CD1c-positive myeloid dendritic cell (primary cell): ENCODE results near the gene SMCHD1.

Experiments used
- DNase-seq: peaks from one replicate; pipeline ENCODE4 v3.0.0-alpha.2; 2016; ENCODE audit errors: extremely low spot score

SMCHD1 gene

DNA sequence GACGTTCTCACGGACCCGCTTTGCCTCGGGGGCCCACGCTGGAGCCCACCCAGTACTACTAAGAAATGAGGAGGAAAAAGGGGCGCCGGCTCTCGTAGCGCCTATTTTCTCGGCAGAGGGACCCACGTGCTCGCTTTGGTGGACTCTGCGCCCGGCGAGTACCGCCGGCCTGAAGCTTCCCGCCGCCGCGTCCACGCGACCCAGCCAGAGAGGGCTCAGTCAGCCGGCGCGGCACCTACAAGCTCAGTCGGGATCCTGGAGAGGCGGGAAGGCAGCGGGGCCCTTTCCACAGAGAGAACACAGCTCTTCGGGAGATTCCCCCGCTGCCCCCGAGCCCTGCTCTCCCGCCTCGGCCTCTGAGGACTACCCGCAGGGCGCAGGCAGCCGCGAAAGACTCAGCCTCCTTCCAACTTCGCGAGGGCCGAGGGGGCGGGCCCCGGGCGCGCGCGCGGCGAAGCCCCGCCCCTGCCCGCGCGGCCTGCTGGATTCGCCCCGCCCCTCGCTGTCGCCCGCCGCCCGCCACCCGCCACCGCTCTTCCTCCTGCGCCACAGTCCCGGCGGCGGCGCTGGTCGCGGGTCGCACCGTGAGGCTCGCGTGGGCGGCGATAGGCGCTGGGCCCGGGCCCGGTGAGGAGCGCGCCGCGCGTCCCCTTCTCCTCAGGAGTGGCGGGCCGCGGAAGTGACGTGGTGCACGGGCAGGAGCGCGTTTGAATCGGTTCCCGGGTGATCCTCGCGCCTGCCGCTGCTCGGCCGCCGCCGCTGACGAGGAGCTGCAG, at the start of gene SMCHD1:
Gene SMCHD1 (plus strand): TSS at position 549 of the 776 bp plus-strand sequence. CDS start 350 bp downstream, outside the sequence.
- peak; percentile 95 for DNase-seq

DNA sequence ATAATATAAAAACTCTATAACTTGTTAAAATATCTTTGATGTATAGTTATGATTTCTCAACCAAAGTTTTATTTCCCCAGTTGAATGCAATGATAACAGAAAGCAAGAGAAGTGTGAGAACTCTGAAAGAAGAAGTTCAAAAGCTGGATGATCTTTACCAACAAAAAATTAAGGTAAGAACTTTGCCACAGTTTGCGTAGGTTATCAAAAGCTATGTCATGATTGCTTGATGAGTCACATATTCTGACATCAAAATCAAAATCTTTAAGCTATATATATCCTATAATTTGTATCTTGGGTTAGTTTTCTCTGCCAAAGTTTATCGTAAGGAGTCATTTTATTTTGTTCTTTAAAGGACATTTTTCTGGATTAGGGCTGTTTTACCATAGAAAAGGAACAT, 49.2 kb upstream of the SMCHD1 start:
- peak; percentile 36 for DNase-seq

- no peak for DNase-seq
Observed at GRCh38 chr18:2609604-2610003, 45.9 kb upstream of the SMCHD1 start.

DNA sequence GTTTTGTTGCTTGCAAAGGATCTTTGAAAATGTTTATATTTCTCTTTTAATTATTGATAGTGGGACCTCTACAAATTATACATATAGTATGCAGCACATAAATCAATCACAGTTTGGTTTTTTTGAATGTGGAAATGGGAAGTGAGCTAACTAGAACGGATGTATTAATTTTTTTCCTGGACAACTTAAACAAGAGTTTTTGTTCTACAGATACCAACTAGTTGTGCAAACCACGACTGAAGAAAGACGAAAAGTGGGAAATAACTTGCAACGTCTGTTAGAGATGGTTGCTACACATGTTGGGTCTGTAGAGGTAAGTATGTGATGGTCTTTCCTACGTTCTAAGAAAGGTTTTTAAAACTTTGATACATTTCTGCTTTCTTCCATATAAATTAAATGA, 45.0 kb upstream of the SMCHD1 start:
- DNase-seq, result no peak

DNA sequence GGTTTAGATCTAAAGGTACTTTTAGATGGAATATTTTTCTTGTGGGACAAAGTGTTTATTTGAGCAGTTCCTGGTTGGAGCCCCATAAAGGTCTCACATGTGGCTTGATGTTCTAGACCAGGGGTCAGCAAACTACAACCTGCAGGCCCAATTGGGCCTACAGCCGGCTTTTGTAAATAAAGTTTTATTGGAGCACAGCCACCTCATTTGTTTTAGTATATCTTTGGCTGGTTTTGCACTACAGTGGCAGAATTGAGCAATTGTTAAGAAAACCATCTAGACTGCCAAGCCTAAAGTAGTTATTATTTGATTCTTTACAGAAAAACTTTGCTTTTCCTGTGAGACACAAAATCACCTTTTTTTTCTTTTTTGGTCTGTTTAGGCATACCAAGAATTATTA, 42.5 kb upstream of the SMCHD1 start:
- no peak for DNase-seq

- no peak for DNase-seq
Observed at GRCh38 chr18:2617401-2617998, 38.0 kb upstream of the SMCHD1 start.

GRCh38 chr18:2618009-2618408, 37.5 kb upstream of the SMCHD1 start:
- DNase-seq, result no peak

DNA sequence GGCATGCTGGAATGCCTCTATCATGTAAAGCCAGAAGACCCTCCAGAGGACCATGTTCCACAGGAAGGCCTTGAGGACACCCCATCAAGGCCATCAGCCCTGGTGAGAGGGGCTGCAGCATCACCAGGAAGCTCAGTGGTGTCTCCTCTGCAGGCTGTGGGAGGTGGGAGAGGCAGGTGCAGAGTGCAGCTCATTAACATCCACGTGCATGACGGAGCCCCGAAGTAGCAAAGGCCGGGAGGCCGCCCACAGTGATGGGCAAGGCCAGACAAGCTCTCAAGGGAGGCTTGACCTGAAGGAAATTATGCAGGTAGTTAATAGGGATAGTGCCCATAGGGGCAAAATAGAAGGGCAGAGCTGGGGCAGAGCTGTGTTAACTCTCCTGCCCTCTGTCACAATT, 30.3 kb upstream of the SMCHD1 start:
- DNase-seq, result no peak

DNA sequence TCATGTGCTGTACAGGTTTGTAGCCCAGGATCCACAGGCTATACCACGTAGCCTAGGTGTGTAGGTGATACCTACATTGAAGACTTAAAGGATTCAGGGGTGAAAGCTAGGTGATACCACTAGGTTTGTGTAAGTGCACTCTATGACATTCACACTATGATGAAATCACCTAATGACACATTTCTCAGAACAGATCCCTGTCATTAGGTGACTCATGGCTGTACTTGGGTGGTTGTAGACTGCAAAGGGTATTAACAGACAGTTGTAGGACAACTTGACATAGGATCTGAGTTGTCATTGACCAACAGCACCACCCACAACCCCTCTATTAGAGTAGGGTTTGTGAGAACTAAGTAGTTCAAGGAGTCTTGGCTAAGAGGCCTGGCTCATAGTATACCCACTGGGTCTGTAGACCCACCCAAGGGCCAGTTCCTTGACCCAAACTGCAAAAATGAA, 27.7 kb upstream of the SMCHD1 start:
- DNase-seq, result peak; percentile 62

DNA sequence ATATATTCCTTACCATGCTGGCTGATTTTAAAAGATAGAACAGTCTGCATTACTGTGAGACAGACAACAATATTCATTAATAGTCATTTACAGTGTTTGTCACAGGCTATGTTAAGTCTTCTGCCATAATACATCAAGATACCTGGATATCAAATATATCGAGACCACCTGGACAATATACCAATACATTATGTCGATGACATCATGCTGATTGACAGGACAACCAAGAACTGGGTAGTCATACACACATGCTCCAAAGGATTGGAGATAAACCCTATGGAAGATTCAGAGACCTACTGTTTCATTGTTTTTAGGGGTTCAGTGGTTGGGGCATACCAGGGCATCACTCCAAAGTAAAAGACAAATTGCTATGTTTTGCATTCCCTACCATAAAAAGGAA, 26.5 kb upstream of the SMCHD1 start:
- no peak for DNase-seq

GRCh38 chr18:2635586-2635985, 19.9 kb upstream of the SMCHD1 start:
- no peak for DNase-seq

- no peak for DNase-seq
Observed at GRCh38 chr18:2636126-2636631, 19.3 kb upstream of the SMCHD1 start.

DNA sequence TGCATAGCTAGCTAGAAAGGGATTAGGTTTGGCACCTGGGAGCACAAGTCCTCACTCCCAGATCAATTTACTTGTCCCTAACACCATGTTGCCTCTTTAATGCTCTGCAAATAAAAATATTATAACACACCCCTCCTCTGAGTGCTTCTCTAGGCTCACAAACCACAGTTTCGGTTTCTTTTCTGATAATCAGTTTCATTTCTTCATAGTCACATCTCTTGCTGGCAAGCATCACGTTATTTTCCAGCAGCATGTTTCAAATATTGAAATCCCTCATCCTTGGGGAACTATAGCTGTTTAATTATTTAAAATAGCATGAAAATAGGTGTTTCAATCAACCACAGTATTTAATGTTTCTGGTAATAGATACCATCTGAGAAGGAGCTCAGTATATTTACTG, 13.9 kb upstream of the SMCHD1 start:
- peak; percentile 82 for DNase-seq

DNA sequence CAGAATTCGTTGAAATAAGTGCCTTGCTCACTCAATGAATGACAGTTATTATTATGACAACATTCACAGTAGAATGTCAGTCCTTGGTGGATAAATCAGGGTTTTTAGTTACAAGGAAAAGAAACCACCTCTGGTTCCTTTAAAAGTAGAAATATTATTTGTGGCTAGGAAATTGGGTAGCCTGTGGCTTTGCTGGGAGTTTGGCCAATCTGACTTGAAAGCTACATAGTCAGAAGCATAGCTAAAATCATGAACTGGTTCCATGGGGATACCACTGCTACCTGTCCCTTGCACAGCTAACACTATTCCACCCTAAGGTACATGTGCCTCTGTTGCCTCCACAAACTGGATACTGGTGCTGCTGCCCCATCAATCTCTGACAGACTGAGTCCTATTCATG, 12.8 kb upstream of the SMCHD1 start:
- no peak for DNase-seq

DNA sequence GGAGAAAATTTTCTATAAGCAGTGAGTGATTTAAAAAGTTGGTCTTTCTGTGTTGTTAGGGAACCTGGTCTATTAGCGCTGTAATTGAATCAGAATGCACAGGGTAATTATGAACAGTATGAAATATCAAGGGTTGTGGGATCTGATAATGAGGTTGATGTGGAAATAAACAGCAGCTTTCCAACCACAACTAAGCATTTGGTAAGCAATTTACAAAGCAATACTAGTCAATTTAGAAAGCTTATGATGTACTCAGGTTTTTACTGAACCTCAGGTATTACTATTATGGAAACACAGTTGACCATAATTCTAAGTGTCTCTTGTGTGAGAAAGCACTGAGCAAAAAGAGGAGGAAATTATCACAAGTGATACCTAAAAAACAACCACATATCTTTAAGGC, 11.0 kb upstream of the SMCHD1 start:
- DNase-seq, result no peak

DNA sequence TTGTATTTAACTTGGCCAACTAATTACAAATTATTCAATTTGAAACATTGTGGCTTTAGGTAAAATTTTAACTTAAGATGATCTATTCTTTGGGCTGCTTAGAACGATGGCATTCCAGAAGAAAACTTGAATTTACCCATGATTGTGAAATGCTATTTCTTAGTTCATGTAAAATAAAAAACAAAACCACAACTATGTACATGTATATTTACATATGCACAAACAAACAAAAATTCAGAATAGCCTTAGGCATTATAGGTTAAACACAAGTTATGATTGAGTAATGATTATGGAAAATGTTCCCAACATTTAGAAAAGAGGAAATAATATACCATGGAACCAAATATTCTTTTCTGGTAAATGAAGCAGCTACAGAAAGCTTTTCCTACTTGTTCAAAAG, 3.5 kb upstream of the SMCHD1 start:
- no peak for DNase-seq

DNA sequence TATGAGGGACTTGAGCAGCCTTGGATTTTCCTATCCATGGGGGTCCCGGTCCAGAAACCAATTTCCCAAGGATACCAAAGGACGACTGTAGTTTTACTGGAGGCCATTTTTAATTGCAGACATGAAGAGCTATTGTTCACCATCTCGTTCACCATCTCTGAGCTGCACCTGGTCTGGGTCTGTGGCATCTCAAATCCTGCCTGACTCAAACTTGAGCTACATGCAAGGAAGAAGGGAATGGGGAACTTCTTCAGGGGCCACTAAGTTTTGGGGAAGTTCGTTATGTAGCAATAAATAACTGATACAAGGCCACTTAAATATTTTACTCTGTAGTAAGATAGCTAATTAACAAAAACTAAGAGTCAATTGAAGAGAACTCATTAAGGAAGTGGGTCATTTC, 2.1 kb upstream of the SMCHD1 start:
- DNase-seq, result peak; percentile 58

DNA sequence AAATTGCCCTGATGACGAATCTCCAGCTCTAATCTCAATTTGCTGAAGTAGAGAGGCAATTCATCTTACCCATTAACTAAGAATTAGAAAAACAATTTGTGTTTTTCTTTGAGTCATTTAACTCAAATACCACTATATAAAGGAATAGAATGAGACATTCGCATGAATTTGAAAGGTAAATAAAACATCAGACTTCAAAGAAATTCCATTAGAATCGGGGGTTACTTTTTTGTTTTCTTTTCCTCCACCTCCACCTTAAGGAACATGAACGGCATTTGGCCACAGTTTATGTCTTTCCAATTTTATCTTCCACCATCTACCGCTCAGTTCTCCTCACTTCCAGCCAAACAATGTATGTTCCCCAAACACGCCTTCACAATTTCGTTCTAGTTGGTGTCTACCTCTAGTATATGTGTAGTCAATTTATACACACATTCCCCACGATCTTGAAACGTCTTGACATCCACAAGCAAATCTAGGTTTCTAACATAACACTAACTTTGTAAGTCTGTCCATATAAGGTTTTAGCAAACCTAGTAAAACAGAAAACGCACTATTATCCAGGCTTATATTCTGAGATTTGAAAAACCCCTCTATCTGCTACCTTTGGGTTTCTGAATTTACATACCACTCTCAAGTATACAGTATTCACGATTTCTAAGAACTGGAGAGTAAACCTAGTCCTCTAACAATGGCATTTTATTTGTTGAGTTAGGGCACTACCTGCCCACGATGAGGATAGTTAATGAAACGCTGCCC, 1.2 kb upstream of the SMCHD1 start:
- peak; percentile 12 for DNase-seq

GRCh38 chr18:2654928-2655177, 673 bp upstream of the SMCHD1 start:
- DNase-seq, result peak; percentile 68

- DNase-seq, result no peak
Observed at GRCh38 chr18:2655954-2656236, 369 bp downstream of the SMCHD1 start.

DNA sequence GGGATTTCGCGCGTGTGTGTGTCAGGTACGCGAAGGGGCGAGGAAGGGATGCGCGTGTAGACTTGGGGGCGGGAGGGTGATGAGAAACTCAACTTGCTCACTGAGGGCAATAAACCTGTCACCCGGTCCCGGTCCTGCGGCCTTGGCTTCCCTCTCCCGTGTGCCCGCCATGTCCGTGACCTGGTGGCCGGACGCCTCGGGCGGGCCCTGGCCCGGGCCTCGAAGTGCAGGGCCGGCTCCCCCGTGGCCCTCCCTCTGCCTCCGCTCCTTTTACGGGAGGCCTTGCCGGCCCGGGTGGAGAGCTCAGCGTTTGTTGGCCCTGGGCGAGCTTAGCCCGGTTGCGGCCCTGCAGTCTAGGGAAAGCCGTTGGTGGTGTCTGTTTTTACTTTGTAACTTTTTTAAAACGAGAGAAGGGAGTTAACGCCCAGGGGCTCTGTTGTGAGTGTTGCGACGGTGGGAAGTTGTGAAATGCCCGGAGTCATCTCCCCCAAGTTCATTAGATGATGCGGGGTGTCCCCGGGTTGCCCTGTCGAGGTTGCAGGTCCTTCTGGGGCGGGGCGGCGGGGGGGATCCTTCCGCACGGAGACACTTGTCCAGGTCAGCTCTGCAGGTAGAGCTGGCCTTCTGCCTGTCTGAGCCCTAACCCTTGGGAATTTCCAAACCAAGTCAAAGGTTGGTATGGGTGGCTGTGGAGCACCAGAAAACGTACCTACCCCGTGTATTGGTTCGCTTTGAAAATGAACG, 883 bp downstream of the SMCHD1 start:
- DNase-seq, result peak; percentile 56

- DNase-seq, result no peak
Observed at GRCh38 chr18:2656981-2657512, 1.5 kb downstream of the SMCHD1 start.
